ENCODE data around the gene PCNX1. TPM values are rescaled to one million over a fixed set of nuclear protein-coding genes. Genes with fewer than 3 reads are reported as not detected.

The PCNX1 gene
- total RNA-seq, 4 donors from 2014 or later = 47.1 to 73.6 (median 66.2) TPM

DNA sequence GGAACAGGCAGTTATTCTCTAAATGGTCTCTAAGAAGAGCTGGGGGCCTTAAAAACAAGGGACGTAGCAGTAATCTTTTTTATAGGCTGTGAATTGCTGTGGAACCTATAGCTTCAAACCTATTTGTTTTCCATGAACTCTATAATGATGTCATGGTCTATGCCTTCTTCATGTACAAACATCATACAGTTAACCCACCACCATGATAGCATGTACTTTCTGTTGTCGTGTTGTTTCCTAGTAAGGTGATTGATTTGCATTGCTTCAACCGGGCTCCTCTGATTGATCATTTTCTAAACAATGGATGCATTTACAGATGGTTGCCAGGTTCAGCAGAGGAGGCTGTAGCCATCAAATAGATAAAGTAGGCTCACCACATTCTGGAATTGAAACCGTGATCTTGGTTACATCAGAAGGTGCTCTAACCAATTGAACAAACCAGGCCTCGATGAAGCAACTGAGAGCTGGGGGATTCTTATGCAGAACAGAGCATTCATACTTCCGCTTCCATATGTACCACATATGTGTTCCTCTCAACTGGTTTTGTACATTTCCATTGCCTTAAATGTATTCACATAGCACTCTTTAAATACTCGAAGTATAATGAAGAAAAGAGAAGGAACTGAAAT is 25.6 kb upstream of the PCNX1 start:
- WGBS, 2 donors (ENCODE audit: low coverage in 1 of 2) = 59 to 61% methylated on average over 7 of the region's 7 CpGs

DNA sequence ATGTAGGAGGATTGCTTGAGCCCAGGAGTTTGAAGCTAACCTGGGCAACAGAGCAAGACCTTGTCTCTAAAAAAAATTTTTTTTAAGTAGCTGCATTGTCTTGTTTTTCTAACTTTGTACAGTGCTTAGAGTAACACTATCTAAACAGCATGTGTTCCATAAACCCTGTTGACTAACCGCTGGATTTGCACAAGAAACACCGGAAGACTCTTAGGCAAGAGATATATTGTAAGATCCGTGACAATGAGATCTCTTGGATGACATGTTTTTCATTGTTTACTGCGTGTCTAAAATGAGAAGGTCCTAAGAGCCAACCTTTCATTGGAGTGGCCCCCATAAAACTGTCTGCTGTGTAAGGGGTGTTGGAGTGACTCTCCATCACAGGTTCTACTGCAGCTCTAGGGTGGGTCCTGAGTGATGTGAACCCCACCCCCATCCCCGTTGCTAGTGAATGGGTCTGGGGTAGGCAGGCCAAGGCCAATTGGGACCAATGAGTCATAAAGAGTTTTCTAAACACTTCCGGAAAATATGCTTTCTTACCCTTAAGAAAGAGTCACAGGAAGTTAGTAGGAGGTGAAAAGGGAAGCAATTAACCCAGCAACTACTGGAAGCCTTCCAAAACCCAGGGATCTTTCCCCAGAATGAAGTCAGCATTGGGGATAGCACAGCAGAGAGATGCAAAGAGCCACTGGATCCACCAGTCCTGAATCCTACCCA is 24.3 kb upstream of the PCNX1 start:
- Histone ChIP-seq H3K36me3 (no peaks in the 10 kb centered on the region), H3K27me3 (no peaks in the 10 kb centered on the region), H3K27ac (peak overlapping the region in 1 of 4 donors; percentile 13), H3K4me3 (no peak overlapping the region), H3K4me1 (peaks cover 3 to 12% (median 4%) of the 10 kb centered on the region in 3 donors), H3K9me3 (no peaks in the 10 kb centered on the region)
- 64% methylated on average over 5 of the region's 6 CpGs; no CpG with 5 or more reads in 1 of the 2 donors for WGBS, 2 donors (ENCODE audit: low coverage in 1 of 2)
- TF ChIP-seq, protein P1, sequence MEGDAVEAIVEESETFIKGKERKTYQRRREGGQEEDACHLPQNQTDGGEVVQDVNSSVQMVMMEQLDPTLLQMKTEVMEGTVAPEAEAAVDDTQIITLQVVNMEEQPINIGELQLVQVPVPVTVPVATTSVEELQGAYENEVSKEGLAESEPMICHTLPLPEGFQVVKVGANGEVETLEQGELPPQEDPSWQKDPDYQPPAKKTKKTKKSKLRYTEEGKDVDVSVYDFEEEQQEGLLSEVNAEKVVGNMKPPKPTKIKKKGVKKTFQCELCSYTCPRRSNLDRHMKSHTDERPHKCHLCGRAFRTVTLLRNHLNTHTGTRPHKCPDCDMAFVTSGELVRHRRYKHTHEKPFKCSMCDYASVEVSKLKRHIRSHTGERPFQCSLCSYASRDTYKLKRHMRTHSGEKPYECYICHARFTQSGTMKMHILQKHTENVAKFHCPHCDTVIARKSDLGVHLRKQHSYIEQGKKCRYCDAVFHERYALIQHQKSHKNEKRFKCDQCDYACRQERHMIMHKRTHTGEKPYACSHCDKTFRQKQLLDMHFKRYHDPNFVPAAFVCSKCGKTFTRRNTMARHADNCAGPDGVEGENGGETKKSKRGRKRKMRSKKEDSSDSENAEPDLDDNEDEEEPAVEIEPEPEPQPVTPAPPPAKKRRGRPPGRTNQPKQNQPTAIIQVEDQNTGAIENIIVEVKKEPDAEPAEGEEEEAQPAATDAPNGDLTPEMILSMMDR (IDR thresholded peaks at IDR 0.05) = no peak
- TF ChIP-seq POLR2AphosphoS5 (IDR thresholded peaks at IDR 0.05) (no peak), EP300 (IDR thresholded peaks at IDR 0.05) (no peak), POLR2A (IDR thresholded peaks at IDR 0.05) (no peak)
- ATAC-seq = peak; percentile 39

More for the DNA sequence above, 25.6 kb upstream of the PCNX1 start:
- ATAC-seq = no peak
- Histone ChIP-seq H3K4me3 (no peak overlapping the region), H3K4me1 (no peaks in the 10 kb centered on the region), H3K36me3 (no peaks in the 10 kb centered on the region), H3K27ac (no peak overlapping the region), H3K27me3 (no peaks in the 10 kb centered on the region), H3K9me3 (no peaks in the 10 kb centered on the region)
- no peak for TF ChIP-seq POLR2AphosphoS5 (IDR thresholded peaks at IDR 0.05)
- TF ChIP-seq, protein P1 (IDR thresholded peaks at IDR 0.05) = no peak
- no peak for TF ChIP-seq POLR2A (IDR thresholded peaks at IDR 0.05)
- no peak for TF ChIP-seq EP300 (IDR thresholded peaks at IDR 0.05)

DNA sequence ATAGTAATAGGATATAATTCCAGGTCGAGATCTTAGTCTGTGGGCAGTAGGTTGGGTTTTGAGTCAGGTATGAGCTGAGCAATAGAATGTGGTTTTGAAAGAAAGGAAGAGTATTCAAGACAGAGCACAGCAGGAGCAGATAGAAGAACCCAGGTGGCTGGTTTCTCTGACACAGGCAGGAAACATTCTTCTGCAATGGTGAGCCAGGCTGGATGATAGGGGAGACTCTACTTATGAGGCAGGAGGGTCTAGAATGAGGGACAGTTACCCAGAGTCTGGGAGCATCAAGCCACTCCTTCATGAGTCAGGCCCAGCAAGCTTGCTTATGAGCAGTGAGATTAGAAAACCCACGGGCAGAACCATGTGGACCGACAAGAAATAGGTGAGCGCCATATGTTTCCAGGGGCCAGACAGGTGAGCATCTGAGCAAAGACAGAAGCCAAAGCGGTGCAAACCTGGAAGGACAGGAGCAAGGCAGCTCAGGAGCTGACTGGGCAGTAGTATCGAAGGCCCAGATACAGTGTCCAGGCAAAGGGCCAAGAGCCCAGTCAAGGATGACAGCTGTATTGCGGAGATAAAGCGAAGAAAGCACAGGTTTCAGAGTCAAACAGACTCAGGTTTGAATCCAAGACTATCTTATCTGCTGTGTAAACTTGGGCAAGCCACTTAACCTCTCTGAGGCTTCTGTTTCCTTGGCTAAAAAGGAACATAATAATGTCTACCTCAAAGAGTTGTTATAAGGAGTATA is 22.5 kb upstream of the PCNX1 start:
- Histone ChIP-seq H3K27me3 (no peaks in the 10 kb centered on the region), H3K4me1 (peaks cover 3 to 17% (median 7%) of the 10 kb centered on the region in 3 donors), H3K9me3 (no peaks in the 10 kb centered on the region), H3K27ac (no peak overlapping the region), H3K4me3 (no peak overlapping the region), H3K36me3 (no peaks in the 10 kb centered on the region)
- TF ChIP-seq EP300 (IDR thresholded peaks at IDR 0.05) (no peak), POLR2AphosphoS5 (IDR thresholded peaks at IDR 0.05) (no peak), POLR2A (IDR thresholded peaks at IDR 0.05) (no peak)
- TF ChIP-seq, protein P1 (IDR thresholded peaks at IDR 0.05) = no peak
- no peak for ATAC-seq
- 84 to 85% methylated on average over 4 to 8 of the region's 8 CpGs for WGBS, 2 donors (ENCODE audit: low coverage in 1 of 2)

DNA sequence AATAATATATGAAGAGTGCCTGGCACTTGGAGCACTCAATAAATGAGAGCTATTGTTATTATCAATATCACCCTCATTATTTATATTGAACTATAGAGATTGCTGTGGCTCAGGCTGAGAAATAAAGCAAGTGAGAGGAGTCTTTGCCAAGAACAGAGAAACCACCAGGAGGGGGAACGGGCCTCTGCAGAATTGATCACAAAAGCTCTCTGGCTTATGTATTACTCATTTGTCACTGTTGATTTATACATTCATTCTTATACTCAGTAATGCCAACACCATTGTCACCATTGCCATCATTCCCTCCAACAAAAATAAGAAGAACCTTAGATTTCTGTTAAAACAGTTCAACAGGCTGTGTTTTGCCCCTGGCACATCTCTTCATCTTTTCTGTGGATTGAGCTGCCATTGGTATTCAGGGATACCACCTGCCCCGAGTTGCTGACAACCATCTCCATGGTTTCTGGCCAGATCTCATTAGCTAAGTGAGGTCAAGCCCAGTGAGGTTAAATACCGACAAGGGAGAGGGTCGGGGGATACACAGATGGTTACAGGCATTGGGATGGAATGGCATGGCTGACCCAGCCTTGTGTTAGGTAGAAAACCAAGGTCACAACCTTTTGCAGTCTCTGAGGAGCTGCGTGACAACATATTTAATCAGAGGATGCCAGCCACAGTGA is 21.8 kb upstream of the PCNX1 start:
- H3K9me3 ChIP-seq = no peaks in the 10 kb centered on the region
- peaks cover 3 to 17% (median 7%) of the 10 kb centered on the region in 3 donors for H3K4me1 ChIP-seq
- no peaks in the 10 kb centered on the region for H3K27me3 ChIP-seq
- ATAC-seq = no peak
- no peak overlapping the region for H3K4me3 ChIP-seq
- 69 to 78% methylated on average over 2 to 3 of the region's 5 CpGs for WGBS, 2 donors (ENCODE audit: low coverage in 1 of 2)
- TF ChIP-seq POLR2A (IDR thresholded peaks at IDR 0.05) = no peak
- TF ChIP-seq POLR2AphosphoS5 (IDR thresholded peaks at IDR 0.05) = no peak
- TF ChIP-seq EP300 (IDR thresholded peaks at IDR 0.05) = no peak
- TF ChIP-seq, protein P1 (IDR thresholded peaks at IDR 0.05) = no peak
- H3K27ac ChIP-seq = no peak overlapping the region
- H3K36me3 ChIP-seq = no peaks in the 10 kb centered on the region
